ENCODE results near the gene MOK.

DNA sequence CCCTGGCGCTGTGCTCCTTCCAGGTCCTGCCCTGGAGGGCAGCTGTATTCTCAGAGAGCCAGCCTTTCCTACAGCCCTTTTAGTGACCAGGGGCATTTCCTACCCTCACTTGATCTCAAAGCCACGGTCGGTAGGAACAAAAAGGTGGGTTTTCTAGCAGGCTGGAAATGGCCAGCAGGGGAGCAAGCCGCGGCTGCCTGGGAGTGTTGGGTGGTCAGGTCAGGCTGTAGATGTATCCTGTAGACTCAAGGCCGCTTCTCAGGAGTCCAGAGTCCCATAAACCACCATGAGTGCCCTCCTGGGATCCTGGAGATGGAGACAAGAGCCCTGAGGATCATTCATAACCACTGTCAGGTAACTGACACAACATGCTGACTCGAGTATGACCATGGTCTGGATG is 39.1 kb upstream of the MOK start:
- TF ChIP-seq EZH2 (optimal IDR thresholded peaks at IDR 0.05; ENCODE audit: low read depth, low read length) (no peak), EZH2phosphoT487 (IDR thresholded peaks at IDR 0.05; ENCODE audit: low read length) (no peak)
- TF ChIP-seq, protein P1, sequence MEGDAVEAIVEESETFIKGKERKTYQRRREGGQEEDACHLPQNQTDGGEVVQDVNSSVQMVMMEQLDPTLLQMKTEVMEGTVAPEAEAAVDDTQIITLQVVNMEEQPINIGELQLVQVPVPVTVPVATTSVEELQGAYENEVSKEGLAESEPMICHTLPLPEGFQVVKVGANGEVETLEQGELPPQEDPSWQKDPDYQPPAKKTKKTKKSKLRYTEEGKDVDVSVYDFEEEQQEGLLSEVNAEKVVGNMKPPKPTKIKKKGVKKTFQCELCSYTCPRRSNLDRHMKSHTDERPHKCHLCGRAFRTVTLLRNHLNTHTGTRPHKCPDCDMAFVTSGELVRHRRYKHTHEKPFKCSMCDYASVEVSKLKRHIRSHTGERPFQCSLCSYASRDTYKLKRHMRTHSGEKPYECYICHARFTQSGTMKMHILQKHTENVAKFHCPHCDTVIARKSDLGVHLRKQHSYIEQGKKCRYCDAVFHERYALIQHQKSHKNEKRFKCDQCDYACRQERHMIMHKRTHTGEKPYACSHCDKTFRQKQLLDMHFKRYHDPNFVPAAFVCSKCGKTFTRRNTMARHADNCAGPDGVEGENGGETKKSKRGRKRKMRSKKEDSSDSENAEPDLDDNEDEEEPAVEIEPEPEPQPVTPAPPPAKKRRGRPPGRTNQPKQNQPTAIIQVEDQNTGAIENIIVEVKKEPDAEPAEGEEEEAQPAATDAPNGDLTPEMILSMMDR (IDR thresholded peaks at IDR 0.05; ENCODE audit: low read length), result no peak

Measured in MM.1S (cell line).